ENCODE data around the gene EPB41L1.

EPB41L1 gene

DNA sequence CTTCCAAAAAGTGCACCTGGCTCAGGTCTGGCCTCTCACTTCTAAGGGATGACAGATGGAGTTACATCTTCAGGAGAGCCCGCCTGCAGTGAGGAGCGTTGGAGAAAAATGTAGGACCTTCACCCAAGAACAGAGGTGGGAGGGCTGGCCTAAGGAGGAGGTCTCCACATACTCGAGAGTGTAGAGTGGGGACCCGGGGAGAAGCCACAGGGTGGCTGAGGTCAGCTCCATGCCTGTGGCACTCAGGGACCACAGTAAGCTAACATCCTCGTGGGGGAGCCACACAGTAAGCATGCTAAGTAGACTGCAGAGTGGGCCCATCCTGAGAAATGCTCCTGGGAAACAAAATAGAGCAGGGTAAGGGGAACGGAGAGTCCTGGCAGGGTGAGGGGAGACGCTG is 105.8 kb downstream of the EPB41L1 start:
- H4K20me1 ChIP-seq (ENCODE audit: insufficient read depth, low read length) = no peaks in the 10 kb centered on the region
- H3K9ac ChIP-seq (ENCODE audit: low read length) = no peak overlapping the region
- H3K27ac ChIP-seq (ENCODE audit: low read length) = no peak overlapping the region
- TF ChIP-seq EZH2phosphoT487 (IDR thresholded peaks at IDR 0.05; ENCODE audit: low read depth) = no peak
- peaks cover 12% of the 10 kb centered on the region for H3K36me3 ChIP-seq (replicated peaks; ENCODE audit: low read depth, low read length)
- H3K79me2 ChIP-seq (ENCODE audit: low read length) = no peaks in the 10 kb centered on the region
- H3K27me3 ChIP-seq (ENCODE audit: low read depth, low read length) = no peaks in the 10 kb centered on the region
- H3K4me3 ChIP-seq (ENCODE audit: low read length) = no peak overlapping the region
- H3K4me2 ChIP-seq (ENCODE audit: low read length) = no peak overlapping the region
- H3K4me1 ChIP-seq (ENCODE audit: low read length) = no peaks in the 10 kb centered on the region
- no peak overlapping the region for H2AFZ ChIP-seq (ENCODE audit: low read depth, low read length)
- H3K9me3 ChIP-seq (ENCODE audit: insufficient read depth, low read length) = no peaks in the 10 kb centered on the region

DNA sequence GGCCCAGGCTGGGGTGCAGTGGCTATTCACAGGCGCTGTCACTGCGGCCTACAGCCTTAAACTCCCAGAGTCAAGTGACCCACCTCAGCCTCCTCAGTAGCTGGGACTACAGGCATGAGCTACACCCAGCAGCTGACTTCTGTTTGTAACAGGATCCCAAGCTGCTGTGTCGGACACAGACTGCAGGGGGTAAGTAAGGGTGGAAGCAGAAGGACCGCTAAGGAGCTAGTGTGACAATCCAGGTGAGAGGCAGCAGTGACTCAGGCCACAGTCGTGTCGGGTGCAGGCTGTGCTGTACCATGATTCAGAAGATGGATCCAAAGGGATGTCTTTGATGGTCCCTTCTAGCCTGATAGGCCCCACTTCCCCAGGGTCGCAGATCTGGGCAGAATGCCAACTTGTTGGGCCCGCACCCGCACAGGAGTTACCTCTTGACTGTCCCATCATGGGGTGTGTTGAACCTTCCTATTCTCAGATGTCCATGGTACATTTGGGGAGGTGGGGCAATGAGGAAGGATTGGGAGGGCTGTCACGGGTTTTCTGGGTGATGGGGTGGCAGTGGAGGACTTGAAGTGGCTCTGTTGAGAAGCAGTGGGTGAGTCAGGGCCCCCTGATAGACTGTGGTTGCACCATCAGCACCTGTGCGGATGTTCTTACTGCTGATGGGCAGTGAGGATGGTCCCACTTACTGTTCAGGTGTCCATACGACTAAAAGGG is 107.0 kb downstream of the EPB41L1 start:
- Histone ChIP-seq H3K27ac (ENCODE audit: low read length) (no peak overlapping the region), H3K36me3 (replicated peaks; ENCODE audit: low read depth, low read length) (peaks cover 4% of the 10 kb centered on the region), H3K9me3 (ENCODE audit: insufficient read depth, low read length) (no peaks in the 10 kb centered on the region), H4K20me1 (ENCODE audit: insufficient read depth, low read length) (no peaks in the 10 kb centered on the region), H3K4me2 (ENCODE audit: low read length) (no peak overlapping the region), H3K4me1 (ENCODE audit: low read length) (no peaks in the 10 kb centered on the region), H3K79me2 (ENCODE audit: low read length) (no peaks in the 10 kb centered on the region), H2AFZ (ENCODE audit: low read depth, low read length) (no peak overlapping the region), H3K27me3 (ENCODE audit: low read depth, low read length) (no peaks in the 10 kb centered on the region), H3K9ac (ENCODE audit: low read length) (no peak overlapping the region), H3K4me3 (ENCODE audit: low read length) (no peak overlapping the region)
- TF ChIP-seq EZH2phosphoT487 (IDR thresholded peaks at IDR 0.05; ENCODE audit: low read depth) = no peak
- TF ChIP-seq, protein P1, sequence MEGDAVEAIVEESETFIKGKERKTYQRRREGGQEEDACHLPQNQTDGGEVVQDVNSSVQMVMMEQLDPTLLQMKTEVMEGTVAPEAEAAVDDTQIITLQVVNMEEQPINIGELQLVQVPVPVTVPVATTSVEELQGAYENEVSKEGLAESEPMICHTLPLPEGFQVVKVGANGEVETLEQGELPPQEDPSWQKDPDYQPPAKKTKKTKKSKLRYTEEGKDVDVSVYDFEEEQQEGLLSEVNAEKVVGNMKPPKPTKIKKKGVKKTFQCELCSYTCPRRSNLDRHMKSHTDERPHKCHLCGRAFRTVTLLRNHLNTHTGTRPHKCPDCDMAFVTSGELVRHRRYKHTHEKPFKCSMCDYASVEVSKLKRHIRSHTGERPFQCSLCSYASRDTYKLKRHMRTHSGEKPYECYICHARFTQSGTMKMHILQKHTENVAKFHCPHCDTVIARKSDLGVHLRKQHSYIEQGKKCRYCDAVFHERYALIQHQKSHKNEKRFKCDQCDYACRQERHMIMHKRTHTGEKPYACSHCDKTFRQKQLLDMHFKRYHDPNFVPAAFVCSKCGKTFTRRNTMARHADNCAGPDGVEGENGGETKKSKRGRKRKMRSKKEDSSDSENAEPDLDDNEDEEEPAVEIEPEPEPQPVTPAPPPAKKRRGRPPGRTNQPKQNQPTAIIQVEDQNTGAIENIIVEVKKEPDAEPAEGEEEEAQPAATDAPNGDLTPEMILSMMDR (IDR thresholded peaks at IDR 0.05; ENCODE audit: low read depth, low read length) = no peak

DNA sequence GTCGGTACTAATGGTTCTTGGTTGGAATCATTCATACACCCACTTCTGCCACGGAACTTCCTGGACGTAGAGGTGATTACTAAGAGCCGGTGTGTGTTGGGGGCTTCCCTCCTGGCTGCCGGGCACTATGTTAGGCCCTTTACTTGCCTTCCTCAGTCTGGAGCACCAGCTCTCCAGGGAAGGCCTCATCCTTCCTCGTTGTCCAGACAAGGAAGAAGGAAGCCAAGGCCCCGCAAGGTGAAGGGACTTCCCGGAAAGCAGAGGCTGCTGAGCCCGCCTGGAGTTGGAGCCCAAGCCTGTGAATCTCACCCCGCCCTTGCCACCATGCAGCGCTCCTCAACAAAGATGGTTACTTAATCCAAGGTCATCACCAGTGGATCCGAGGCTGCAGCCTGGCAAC is 107.9 kb downstream of the EPB41L1 start:
- H3K27me3 ChIP-seq (ENCODE audit: low read depth, low read length) = no peaks in the 10 kb centered on the region
- no peaks in the 10 kb centered on the region for H3K79me2 ChIP-seq (ENCODE audit: low read length)
- no peak overlapping the region for H3K27ac ChIP-seq (ENCODE audit: low read length)
- no peaks in the 10 kb centered on the region for H3K4me1 ChIP-seq (ENCODE audit: low read length)
- H4K20me1 ChIP-seq (ENCODE audit: insufficient read depth, low read length) = no peaks in the 10 kb centered on the region
- no peak overlapping the region for H3K4me3 ChIP-seq (ENCODE audit: low read length)
- no peaks in the 10 kb centered on the region for H3K36me3 ChIP-seq (replicated peaks; ENCODE audit: low read depth, low read length)
- no peak for TF ChIP-seq EZH2phosphoT487 (IDR thresholded peaks at IDR 0.05; ENCODE audit: low read depth)
- TF ChIP-seq, protein P1 (IDR thresholded peaks at IDR 0.05; ENCODE audit: low read depth, low read length) = no peak
- no peak overlapping the region for H3K9ac ChIP-seq (ENCODE audit: low read length)
- H3K4me2 ChIP-seq (ENCODE audit: low read length) = no peak overlapping the region
- H2AFZ ChIP-seq (ENCODE audit: low read depth, low read length) = no peak overlapping the region
- H3K9me3 ChIP-seq (ENCODE audit: insufficient read depth, low read length) = no peaks in the 10 kb centered on the region

DNA sequence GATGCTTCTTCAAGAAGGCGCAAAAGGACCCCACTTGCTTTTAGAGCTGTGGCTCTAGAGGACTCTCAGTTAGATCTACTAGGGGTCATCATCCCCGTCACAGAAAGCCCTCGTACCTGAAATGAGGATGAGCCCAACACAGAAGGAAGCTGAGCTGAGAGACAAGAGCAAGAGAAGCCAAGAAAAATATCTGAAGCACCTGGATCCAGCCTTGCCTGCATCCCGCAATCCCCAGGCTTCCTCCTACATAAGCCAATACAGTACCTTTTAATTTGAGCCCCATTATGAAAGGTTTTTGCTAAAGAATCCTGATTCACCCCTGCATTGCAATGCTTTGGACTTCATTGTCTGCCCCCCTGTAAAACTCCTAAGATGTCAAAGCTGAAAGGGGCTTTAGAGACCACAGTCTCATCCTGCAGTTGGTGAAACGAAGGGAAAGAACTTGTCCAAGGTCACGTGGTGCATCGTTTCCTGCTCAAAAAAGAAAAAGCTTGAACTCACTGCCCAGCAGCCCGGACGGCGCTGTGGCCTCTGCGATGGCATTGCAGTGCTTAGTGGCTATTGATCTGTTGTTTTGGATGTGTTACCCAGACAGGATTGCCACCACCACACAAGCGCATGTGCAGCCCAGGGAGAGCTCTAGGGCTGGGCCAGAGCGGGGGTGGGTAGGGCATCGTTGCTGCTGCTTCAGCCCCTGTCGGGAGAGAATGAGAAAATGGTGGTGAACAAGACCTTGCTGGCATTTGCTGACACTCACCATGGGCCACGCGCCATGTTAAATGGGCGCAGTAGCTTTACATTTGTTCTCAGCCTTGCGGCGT is 110.1 kb downstream of the EPB41L1 start:
- Histone ChIP-seq H3K4me2 (ENCODE audit: low read length) (no peak overlapping the region), H3K4me1 (ENCODE audit: low read length) (no peaks in the 10 kb centered on the region), H3K9me3 (ENCODE audit: insufficient read depth, low read length) (no peaks in the 10 kb centered on the region), H3K4me3 (ENCODE audit: low read length) (no peak overlapping the region), H3K9ac (ENCODE audit: low read length) (no peak overlapping the region), H3K36me3 (replicated peaks; ENCODE audit: low read depth, low read length) (no peaks in the 10 kb centered on the region), H2AFZ (ENCODE audit: low read depth, low read length) (no peak overlapping the region), H4K20me1 (ENCODE audit: insufficient read depth, low read length) (no peaks in the 10 kb centered on the region), H3K27me3 (ENCODE audit: low read depth, low read length) (no peaks in the 10 kb centered on the region), H3K79me2 (ENCODE audit: low read length) (no peaks in the 10 kb centered on the region), H3K27ac (ENCODE audit: low read length) (no peak overlapping the region)
- TF ChIP-seq EZH2phosphoT487 (IDR thresholded peaks at IDR 0.05; ENCODE audit: low read depth) = no peak
- TF ChIP-seq, protein P1 (IDR thresholded peaks at IDR 0.05; ENCODE audit: low read depth, low read length) = no peak

Data from OCI-LY3 (cell line).